ENCODE measurements around the gene TRAPPC2L. TPM values are rescaled to one million over a fixed set of nuclear protein-coding genes. Genes with fewer than 3 reads are reported as not detected.

TRAPPC2L gene
- total RNA-seq, 1 donor from 2014 or later = 59.1 TPM

GRCh38 chr16:88843256-88843655 lies 13.7 kb upstream of the TRAPPC2L start:
- no peaks in the 10 kb centered on the region for H3K9me3 ChIP-seq (ENCODE audit: insufficient read depth, low read depth, low read length)
- no peak overlapping the region for H3K27ac ChIP-seq (ENCODE audit: low read depth, low read length)
- no peak overlapping the region for H2AFZ ChIP-seq (ENCODE audit: low read depth, low read length)
- H3K79me2 ChIP-seq (ENCODE audit: insufficient read depth, low read length) = no peaks in the 10 kb centered on the region
- Mint-ChIP-seq H3K27ac (ENCODE audit: unreplicated experiment) (no peak overlapping the region), H3K27me3 (ENCODE audit: low read depth, unreplicated experiment) (no peaks in the 10 kb centered on the region), H3K4me3 (ENCODE audit: unreplicated experiment) (no peak overlapping the region), H3K36me3 (ENCODE audit: low read depth, unreplicated experiment) (peaks cover 12% of the 10 kb centered on the region), H3K4me1 (ENCODE audit: low read depth, unreplicated experiment) (no peaks in the 10 kb centered on the region), H3K9me3 (ENCODE audit: unreplicated experiment) (no peaks in the 10 kb centered on the region)
- TF ChIP-seq EZH2 (IDR thresholded peaks at IDR 0.05; ENCODE audit: insufficient read depth, low read length) = no peak
- TF ChIP-seq CTCF (IDR thresholded peaks at IDR 0.05; ENCODE audit: insufficient read depth, low read depth, low read length) = no peak
- no peaks in the 10 kb centered on the region for H3K4me1 ChIP-seq (ENCODE audit: insufficient read depth, low read length)
- FAIRE-seq (no peak), DNase-seq (ENCODE audit: low read depth) (no peak)
- H3K4me2 ChIP-seq (ENCODE audit: low read length) = no peak overlapping the region
- H3K36me3 ChIP-seq (ENCODE audit: insufficient read depth, low read length) = no peaks in the 10 kb centered on the region
- H4K20me1 ChIP-seq (ENCODE audit: insufficient read depth, low read length) = peaks cover 38% of the 10 kb centered on the region
- no peaks in the 10 kb centered on the region for H3K27me3 ChIP-seq (ENCODE audit: insufficient read depth, low read length)
- H3K9ac ChIP-seq (ENCODE audit: low read length) = no peak overlapping the region
- no peak overlapping the region for H3K4me3 ChIP-seq (ENCODE audit: insufficient read depth, low read depth, low read length)

GRCh38 chr16:88844419-88845036 lies 12.4 kb upstream of the TRAPPC2L start:
- TF ChIP-seq CTCF (IDR thresholded peaks at IDR 0.05; ENCODE audit: insufficient read depth, low read depth, low read length) = no peak
- TF ChIP-seq EZH2 (IDR thresholded peaks at IDR 0.05; ENCODE audit: insufficient read depth, low read length) = no peak
- H3K4me2 ChIP-seq (ENCODE audit: low read length) = no peak overlapping the region
- H3K4me1 ChIP-seq (ENCODE audit: insufficient read depth, low read length) = no peaks in the 10 kb centered on the region
- H3K4me3 ChIP-seq (ENCODE audit: insufficient read depth, low read depth, low read length) = no peak overlapping the region
- FAIRE-seq (no peak), DNase-seq (ENCODE audit: low read depth) (no peak)
- H3K27me3 Mint-ChIP-seq (ENCODE audit: low read depth, unreplicated experiment) = no peaks in the 10 kb centered on the region
- no peak overlapping the region for H3K9ac ChIP-seq (ENCODE audit: low read length)
- H3K4me3 Mint-ChIP-seq (ENCODE audit: unreplicated experiment) = no peak overlapping the region
- H3K4me1 Mint-ChIP-seq (ENCODE audit: low read depth, unreplicated experiment) = no peaks in the 10 kb centered on the region
- no peaks in the 10 kb centered on the region for H3K79me2 ChIP-seq (ENCODE audit: insufficient read depth, low read length)
- H3K27ac Mint-ChIP-seq (ENCODE audit: unreplicated experiment) = no peak overlapping the region
- H4K20me1 ChIP-seq (ENCODE audit: insufficient read depth, low read length) = peaks cover 38% of the 10 kb centered on the region
- H3K27me3 ChIP-seq (ENCODE audit: insufficient read depth, low read length) = no peaks in the 10 kb centered on the region
- H2AFZ ChIP-seq (ENCODE audit: low read depth, low read length) = no peak overlapping the region
- no peaks in the 10 kb centered on the region for H3K36me3 ChIP-seq (ENCODE audit: insufficient read depth, low read length)
- H3K9me3 ChIP-seq (ENCODE audit: insufficient read depth, low read depth, low read length) = no peaks in the 10 kb centered on the region
- H3K36me3 Mint-ChIP-seq (ENCODE audit: low read depth, unreplicated experiment) = peaks cover 12% of the 10 kb centered on the region
- no peaks in the 10 kb centered on the region for H3K9me3 Mint-ChIP-seq (ENCODE audit: unreplicated experiment)
- H3K27ac ChIP-seq (ENCODE audit: low read depth, low read length) = no peak overlapping the region

GRCh38 chr16:88846088-88846487 lies 10.8 kb upstream of the TRAPPC2L start:
- Histone ChIP-seq H3K27ac (ENCODE audit: low read depth, low read length) (no peak overlapping the region), H3K27me3 (ENCODE audit: insufficient read depth, low read length) (no peaks in the 10 kb centered on the region), H3K4me1 (ENCODE audit: insufficient read depth, low read length) (no peaks in the 10 kb centered on the region), H3K4me3 (ENCODE audit: insufficient read depth, low read depth, low read length) (no peak overlapping the region), H3K4me2 (ENCODE audit: low read length) (no peak overlapping the region), H3K9ac (ENCODE audit: low read length) (no peak overlapping the region), H2AFZ (ENCODE audit: low read depth, low read length) (no peak overlapping the region), H3K36me3 (ENCODE audit: insufficient read depth, low read length) (no peaks in the 10 kb centered on the region), H3K9me3 (ENCODE audit: insufficient read depth, low read depth, low read length) (no peaks in the 10 kb centered on the region), H3K79me2 (ENCODE audit: insufficient read depth, low read length) (no peaks in the 10 kb centered on the region), H4K20me1 (ENCODE audit: insufficient read depth, low read length) (peaks cover 47% of the 10 kb centered on the region)
- Mint-ChIP-seq H3K9me3 (ENCODE audit: unreplicated experiment) (no peaks in the 10 kb centered on the region), H3K27me3 (ENCODE audit: low read depth, unreplicated experiment) (no peaks in the 10 kb centered on the region), H3K27ac (ENCODE audit: unreplicated experiment) (no peak overlapping the region), H3K36me3 (ENCODE audit: low read depth, unreplicated experiment) (peaks cover 8% of the 10 kb centered on the region), H3K4me1 (ENCODE audit: low read depth, unreplicated experiment) (no peaks in the 10 kb centered on the region), H3K4me3 (ENCODE audit: unreplicated experiment) (no peak overlapping the region)
- DNase-seq (ENCODE audit: low read depth) = no peak
- FAIRE-seq = no peak
- TF ChIP-seq CTCF (IDR thresholded peaks at IDR 0.05; ENCODE audit: insufficient read depth, low read depth, low read length) (no peak), EZH2 (IDR thresholded peaks at IDR 0.05; ENCODE audit: insufficient read depth, low read length) (no peak)
